GM18868 (cell line): Measurements from ENCODE around the gene RAB34.

Experiments used
- ATAC-seq: cut with Tn5 transposase; IDR thresholded peaks from one replicate; pipeline ENCODE4 v1.9.1; 2021; ENCODE audit warnings: mild to moderate bottlenecking, moderate library complexity; ENCODE audit not compliant: unreplicated experiment

The RAB34 gene, protein sequence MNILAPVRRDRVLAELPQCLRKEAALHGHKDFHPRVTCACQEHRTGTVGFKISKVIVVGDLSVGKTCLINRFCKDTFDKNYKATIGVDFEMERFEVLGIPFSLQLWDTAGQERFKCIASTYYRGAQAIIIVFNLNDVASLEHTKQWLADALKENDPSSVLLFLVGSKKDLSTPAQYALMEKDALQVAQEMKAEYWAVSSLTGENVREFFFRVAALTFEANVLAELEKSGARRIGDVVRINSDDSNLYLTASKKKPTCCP

GRCh38 chr17:28717578-28718332 is at the start of gene RAB34:
Gene RAB34, minus strand, starts transcription at chr17:28717868. Its CDS starts 602 bp downstream, at chr17:28717266.
- ATAC-seq = no peak

- no peak for ATAC-seq
Observed at GRCh38 chr17:28765038-28765437, 47.4 kb upstream of the RAB34 start.

- no peak for ATAC-seq
Observed at GRCh38 chr17:28763804-28764266, 46.2 kb upstream of the RAB34 start.

GRCh38 chr17:28763137-28763799 is 45.6 kb upstream of the RAB34 start:
- no peak for ATAC-seq

- no peak for ATAC-seq
Observed at GRCh38 chr17:28760601-28761562, 43.2 kb upstream of the RAB34 start.

DNA sequence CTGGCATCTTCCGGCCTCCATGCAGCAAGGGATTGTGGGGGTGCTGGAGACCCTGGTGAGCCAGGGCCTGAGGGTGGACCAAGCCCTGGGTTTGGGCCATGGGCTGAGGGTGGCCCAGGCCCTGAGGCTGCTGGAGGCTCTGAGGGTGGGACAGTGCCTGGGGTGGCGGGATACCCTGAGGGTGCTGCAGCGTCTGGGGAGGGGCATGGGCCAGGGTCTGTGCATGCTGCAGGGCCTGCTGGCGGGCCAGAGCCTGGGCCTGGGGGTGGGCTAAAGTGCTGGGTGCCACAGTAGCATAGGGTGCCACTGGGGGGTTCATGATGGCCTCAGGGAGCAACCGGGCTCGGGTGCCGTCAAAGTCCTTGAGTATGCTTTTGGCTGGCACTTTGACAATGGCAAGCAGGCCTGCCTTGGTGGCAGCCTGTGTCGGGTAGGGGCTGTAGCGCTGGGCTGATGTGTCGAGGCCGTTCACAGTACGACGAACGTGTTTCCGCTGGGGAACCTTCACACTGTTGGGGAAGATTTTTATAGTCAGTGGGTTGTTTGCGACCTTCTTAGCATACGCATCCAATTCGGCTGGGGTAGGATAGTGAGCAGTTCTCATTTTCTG is 41.7 kb upstream of the RAB34 start:
- ATAC-seq = no peak

DNA sequence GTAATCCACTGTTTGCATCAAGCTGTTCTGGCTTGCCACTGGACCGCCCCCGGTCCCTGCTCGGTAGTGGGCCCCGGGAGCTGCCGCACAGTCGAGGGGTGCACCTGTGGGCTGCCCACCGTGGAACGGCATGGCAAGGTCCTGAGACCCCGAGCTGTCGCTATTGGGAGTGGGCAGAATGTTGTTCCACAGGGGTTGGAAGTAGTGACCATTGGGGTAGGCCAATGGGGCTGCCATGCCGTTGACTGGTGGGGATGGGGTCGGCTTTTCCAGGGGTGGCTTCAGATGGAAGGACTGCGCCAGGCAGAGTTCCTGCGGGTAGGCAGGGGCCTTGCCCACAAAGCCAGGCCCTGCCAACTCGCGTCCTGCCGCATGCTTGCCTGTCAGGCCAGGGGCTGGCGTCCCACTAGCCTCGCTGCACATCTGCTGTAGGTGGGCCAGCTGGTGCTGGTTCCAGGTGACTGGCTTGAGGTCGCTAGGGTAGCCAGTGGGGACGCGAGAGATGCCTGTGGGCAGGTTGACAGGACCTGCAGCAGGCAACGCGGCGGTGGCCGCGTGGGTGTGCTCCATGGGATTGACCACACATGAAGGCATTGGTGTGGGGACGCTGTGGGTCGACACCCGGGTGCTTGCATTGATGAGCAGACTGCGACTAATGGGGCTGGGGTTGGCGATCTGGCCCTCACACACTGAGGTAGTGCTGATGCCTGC is 40.9 kb upstream of the RAB34 start:
- no peak for ATAC-seq

DNA sequence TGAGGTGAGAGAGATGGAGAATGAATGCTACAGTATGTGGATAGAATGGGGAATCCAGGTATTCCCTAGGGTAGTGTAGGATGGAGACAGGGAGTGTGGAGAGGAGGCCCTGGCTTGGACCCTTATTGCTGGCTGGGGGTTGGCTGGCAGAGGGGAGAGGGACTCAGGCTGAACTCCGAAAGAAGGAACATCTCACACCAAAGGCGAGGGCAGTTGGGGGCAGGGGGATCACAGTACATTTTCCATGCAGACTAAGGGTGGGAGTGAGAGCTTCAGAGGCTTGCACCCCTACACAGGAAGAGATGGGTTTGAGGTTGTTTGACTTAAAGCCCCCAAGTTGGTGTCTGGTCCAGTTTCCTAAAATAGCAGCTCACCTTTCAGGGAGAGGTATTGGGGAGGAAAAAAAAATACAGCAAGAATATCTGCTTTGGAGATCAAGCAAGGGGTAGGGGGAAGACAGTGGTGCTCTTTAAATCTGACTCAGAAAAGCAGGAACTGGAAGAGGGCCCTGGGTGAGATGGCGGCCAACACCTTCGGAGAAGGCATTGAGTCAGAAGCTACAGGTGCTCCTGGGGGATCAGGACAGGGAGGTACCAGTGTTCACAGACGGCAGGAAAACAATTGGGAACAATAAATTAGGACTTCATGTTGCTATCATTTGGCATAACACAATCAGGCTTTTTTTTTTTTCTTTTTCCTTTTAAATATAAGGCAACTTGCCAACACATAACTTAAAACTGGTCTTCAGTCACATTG is 38.6 kb upstream of the RAB34 start:
- no peak for ATAC-seq

DNA sequence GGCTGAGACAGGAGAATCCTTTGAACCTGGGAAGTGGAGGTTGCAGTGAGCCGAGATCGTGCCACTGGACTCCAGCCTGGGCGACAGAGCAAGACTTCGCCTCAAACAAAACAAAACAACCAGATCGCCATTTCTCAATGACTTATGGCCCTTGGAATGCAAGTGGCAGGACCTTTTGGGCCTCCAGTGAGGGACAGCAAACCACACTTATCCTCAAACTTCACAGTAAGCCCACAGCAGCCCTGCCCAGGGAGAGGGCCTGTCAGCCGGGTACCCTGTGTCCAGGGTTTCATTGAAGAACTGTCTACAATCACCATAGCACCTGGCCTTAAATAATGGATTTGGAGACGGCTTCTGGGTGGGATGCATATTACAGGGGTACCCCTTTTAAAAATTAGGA is 37.8 kb upstream of the RAB34 start:
- ATAC-seq = no peak

DNA sequence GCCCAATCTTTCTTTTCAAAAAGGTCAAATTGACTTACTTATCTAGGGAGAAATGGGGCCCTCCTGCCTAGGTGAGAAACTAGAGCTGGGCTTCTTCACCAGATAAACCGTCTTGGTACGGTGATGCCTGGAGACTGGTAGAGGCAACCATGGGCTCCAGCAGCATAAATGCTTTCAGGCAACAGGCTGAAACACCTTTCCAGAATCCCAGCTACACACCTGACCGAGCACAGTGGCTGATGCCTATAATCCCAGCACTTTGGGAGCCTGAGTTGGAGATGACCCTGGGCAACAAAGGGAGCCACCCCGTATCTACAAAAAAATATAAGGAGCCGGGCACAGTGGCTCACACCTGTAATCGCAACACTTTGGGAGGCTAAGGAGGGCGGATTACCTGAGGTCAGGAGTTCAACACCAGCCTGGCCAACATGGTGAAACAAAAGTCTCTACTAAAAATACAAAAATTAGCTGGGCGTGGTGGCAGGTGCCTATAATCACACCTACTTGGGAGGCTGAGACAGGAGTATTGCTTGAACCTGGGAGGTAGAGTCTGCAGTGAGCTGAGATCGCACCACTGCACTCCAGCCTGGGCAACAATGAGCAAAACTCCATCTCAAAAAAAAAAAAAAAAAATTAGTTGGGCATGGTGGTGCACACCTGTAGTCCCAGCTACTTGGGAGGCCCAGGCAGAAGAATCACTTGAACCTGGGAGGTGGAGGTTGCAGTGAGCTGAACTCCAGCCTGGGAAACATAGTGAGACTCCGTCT is 34.1 kb upstream of the RAB34 start:
- no peak for ATAC-seq

DNA sequence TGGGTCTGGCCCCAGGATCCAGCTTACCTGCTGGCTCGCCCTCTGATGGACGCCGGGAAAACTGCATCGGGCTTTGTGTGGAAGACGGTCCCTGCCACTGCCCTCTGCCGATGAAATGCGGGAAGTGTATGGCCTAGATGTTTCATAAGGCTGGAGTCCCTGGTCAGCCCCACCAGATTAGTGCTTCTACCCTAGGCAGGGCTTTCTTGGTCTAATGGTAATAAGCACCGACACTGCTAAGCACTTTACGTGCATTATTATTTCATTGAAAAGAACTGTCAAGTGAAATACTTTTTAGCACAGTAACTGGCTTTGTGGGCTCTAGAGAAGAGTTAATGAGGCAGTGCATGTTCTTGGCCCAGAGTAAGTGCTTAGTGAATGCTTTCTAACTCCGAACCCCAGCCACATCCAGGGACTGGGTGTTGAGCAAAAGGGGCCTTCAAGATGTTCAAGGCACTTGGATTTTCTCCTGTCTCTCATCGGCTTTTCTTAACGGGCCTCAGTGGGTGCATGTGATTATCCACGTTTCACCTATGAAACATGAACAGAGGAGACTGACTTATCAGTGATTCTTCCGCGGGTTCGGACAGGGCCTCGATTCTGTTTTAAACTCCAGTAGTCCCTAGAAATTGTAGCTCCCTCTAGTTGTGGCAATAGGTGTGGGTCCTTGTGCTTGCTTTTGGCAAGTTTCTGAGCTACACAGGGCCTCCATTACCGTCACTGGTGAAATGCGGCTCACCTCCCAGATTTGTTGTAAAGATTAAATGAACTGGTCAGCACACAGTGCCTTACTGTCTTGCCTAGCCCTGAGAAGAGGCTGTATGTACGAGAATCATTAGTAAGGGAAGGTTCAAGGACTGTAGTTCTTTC is 32.7 kb upstream of the RAB34 start:
- ATAC-seq = peak; percentile 70

- no peak for ATAC-seq
Observed at GRCh38 chr17:28749516-28750177, 32.0 kb upstream of the RAB34 start.

DNA sequence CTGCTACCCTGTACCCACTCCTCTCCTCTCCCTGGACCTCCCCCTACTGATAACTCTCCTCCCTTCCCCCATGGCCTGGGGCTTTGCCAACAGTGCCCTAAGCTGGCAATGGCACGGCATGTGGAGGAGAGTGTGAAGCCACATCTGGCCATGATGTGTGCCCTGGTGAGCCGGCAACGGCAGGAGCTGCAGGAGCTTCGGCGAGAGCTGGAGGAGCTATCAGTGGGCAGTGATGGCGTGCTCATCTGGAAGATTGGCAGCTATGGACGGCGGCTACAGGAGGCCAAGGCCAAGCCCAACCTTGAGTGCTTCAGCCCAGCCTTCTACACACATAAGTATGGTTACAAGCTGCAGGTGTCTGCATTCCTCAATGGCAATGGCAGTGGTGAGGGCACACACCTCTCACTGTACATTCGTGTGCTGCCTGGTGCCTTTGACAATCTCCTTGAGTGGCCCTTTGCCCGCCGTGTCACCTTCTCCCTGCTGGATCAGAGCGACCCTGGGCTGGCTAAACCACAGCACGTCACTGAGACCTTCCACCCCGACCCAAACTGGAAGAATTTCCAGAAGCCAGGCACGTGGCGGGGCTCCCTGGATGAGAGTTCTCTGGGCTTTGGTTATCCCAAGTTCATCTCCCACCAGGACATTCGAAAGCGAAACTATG is 31.3 kb upstream of the RAB34 start:
- no peak for ATAC-seq

DNA sequence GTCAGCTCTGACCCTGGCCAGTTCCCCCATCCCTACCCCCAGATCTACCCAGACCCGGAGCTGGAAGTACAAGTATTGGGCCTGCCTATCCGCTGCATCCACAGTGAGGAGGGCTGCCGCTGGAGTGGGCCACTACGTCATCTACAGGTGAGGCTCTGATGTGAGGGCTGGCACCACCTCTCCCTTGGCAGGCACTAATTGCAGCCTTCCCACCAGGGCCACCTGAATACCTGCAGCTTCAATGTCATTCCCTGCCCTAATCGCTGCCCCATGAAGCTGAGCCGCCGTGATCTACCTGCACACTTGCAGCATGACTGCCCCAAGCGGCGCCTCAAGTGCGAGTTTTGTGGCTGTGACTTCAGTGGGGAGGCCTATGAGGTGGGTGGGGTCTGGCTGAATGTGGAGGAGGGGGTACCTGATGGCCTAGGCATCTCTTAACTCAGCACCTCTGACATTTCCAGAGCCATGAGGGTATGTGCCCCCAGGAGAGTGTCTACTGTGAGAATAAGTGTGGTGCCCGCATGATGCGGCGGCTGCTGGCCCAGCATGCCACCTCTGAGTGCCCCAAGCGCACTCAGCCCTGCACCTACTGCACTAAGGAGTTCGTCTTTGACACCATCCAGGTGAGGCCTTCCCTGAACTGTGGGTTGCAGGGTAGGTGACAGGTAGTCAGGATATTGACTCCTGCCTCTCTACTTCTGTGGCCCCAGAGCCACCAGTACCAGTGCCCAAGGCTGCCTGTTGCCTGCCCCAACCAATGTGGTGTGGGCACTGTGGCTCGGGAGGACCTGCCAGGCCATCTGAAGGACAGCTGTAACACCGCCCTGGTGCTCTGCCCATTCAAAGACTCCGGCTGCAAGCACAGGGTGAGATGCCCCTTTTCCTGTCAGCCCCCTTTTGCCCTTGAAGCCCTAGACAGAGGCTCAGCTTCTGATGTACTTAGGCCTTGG is 30.4 kb upstream of the RAB34 start:
- ATAC-seq = no peak

- no peak for ATAC-seq
Observed at GRCh38 chr17:28747051-28747691, 29.5 kb upstream of the RAB34 start.
